Neural cell (in vitro differentiated cells): ENCODE measurements around the gene SRRM2. TPM values are rescaled to one million over a fixed set of nuclear protein-coding genes. Genes with fewer than 3 reads are reported as not detected.

Experiments used
- H2AFZ ChIP-seq: fragments of 200-600, 300-800 bp; sonication (generic), shearing (Covaris generic); 2 replicates; pipeline ENCODE4 v1.6.0; 2014; ENCODE audit warnings: low read depth, mild to moderate bottlenecking, antibody characterized with exemption, low read length, moderate library complexity
- H3F3A ChIP-seq: fragments of 200-600 bp; shearing (Covaris generic); 2 replicates; pipeline ENCODE4 v1.6.1; 2016; ENCODE audit warnings: mild to moderate bottlenecking, moderate library complexity, mixed read lengths, antibody characterized with exemption, low read length; ENCODE audit not compliant: insufficient read depth, poor library complexity, severe bottlenecking
- H3K27ac ChIP-seq: fragments of 200-600, 300-800 bp; sonication (generic), shearing (Covaris generic); 2 replicates; pipeline ENCODE4 v1.5.1; 2014; ENCODE audit warnings: mild to moderate bottlenecking, low read length, moderate library complexity
- H3K27me3 ChIP-seq: fragments of 300-800, 200-600 bp; sonication (generic), shearing (Covaris generic); 2 replicates; pipeline ENCODE4 v1.6.0; 2014; ENCODE audit warnings: mild to moderate bottlenecking, low read depth, low read length, moderate library complexity; ENCODE audit not compliant: insufficient read depth
- H3K36me3 ChIP-seq: fragments of 300-800, 200-600 bp; sonication (generic), shearing (Covaris generic); 2 replicates; pipeline ENCODE4 v1.5.1; 2014; ENCODE audit warnings: mild to moderate bottlenecking, antibody characterized with exemption, low read length, moderate library complexity; ENCODE audit not compliant: insufficient read depth
- H3K4me2 ChIP-seq: fragments of 300-800, 200-600 bp; sonication (generic), shearing (Covaris generic); 2 replicates; pipeline ENCODE4 v1.6.0; 2014; ENCODE audit warnings: mild to moderate bottlenecking, low read length
- H3K4me3 ChIP-seq: fragments of 300-800, 200-600 bp; sonication (generic), shearing (Covaris generic); 2 replicates; pipeline ENCODE4 v1.5.1; 2014; ENCODE audit warnings: mild to moderate bottlenecking, low read length, moderate library complexity
- H3K79me2 ChIP-seq: fragments of 200-600 bp; shearing (Covaris generic); replicated peaks from 2 replicates; pipeline ENCODE4 v1.6.0; 2014; ENCODE audit warnings: mild to moderate bottlenecking, low read length, moderate library complexity; ENCODE audit not compliant: insufficient read depth
- H3K9ac ChIP-seq: fragments of 300-800, 200-600 bp; sonication (generic), shearing (Covaris generic); 2 replicates; pipeline ENCODE4 v1.6.1; 2016; ENCODE audit warnings: mild to moderate bottlenecking, low read length, mixed read lengths
- H3K9me2 ChIP-seq: fragments of 200-600 bp; shearing (Covaris generic); 2 replicates; pipeline ENCODE4 v1.6.1; 2016; ENCODE audit warnings: mild to moderate bottlenecking, low read length, mixed read lengths; ENCODE audit not compliant: insufficient read depth
- H3K9me3 ChIP-seq: fragments of 200-600, 300-800 bp; sonication (generic), shearing (Covaris generic); 2 replicates; pipeline ENCODE4 v1.6.1; 2016; ENCODE audit warnings: mild to moderate bottlenecking, mixed run types, low read length, moderate library complexity, mixed read lengths
- H4K20me1 ChIP-seq: fragments of 200-600 bp; shearing (Covaris generic); 2 replicates; pipeline ENCODE4 v1.6.1; 2016; ENCODE audit warnings: mild to moderate bottlenecking, mixed run types; ENCODE audit not compliant: insufficient read depth
- CTCF ChIP-seq: fragments of 450-650 bp; IDR thresholded peaks from 2 replicates; pipeline ENCODE4 v1.5.1; 2014; ENCODE audit warnings: antibody characterized with exemption, mild to moderate bottlenecking, moderate library complexity; ENCODE audit not compliant: poor library complexity, severe bottlenecking
- EP300 ChIP-seq: fragments of 450-650 bp; conservative IDR thresholded peaks from 2 replicates; pipeline ENCODE4 v1.6.1; 2014; ENCODE audit warnings: antibody characterized with exemption, mild to moderate bottlenecking, moderate library complexity; ENCODE audit not compliant: poor library complexity, severe bottlenecking
- EZH2 ChIP-seq: fragments of 200-600, 300-800 bp; shearing (Covaris generic), sonication (generic); IDR thresholded peaks from 2 replicates; pipeline ENCODE4 v1.6.1; 2014; ENCODE audit warnings: antibody characterized with exemption, low read length, borderline replicate concordance, mild to moderate bottlenecking; ENCODE audit not compliant: insufficient read depth, poor library complexity, severe bottlenecking
- MXI1 ChIP-seq: fragments of 450-650 bp; conservative IDR thresholded peaks from 2 replicates; pipeline ENCODE4 v1.6.1; 2014; ENCODE audit warnings: antibody characterized with exemption, mild to moderate bottlenecking; ENCODE audit not compliant: poor library complexity, severe bottlenecking
- POLR2AphosphoS5 ChIP-seq: IDR thresholded peaks from 2 replicates; pipeline ENCODE4 v1.6.1; 2012
- RAD21 ChIP-seq: fragments of 450-650 bp; conservative IDR thresholded peaks from 2 replicates; pipeline ENCODE4 v1.6.1; 2014; ENCODE audit warnings: antibody characterized with exemption, mild to moderate bottlenecking, moderate library complexity
- REST ChIP-seq: IDR thresholded peaks from 2 replicates; pipeline ENCODE4 v1.6.1; 2012; ENCODE audit warnings: borderline replicate concordance
- SMC3 ChIP-seq: fragments of 450-650 bp; conservative IDR thresholded peaks from 2 replicates; pipeline ENCODE4 v1.6.1; 2014; ENCODE audit warnings: antibody characterized with exemption, mild to moderate bottlenecking, moderate library complexity; ENCODE audit not compliant: poor library complexity
- TAF1 ChIP-seq: IDR thresholded peaks from 2 replicates; pipeline ENCODE4 v1.6.1; 2012; ENCODE audit warnings: low read depth
- polyA plus RNA-seq: library from polyadenylated mRNA; depleted of rRNA; stranded (reverse); fragments of >200 nt; gene quantifications from 2 replicates; pipeline ENCODE4 v1.2.3, GENCODE V29; 2014

The SRRM2 gene
- polyA plus RNA-seq, 1 donor from 2014 or later = 40.0 TPM

GRCh38 chr16:2799205-2799858, 46.9 kb downstream of the SRRM2 start:
- H2AFZ ChIP-seq = no peak overlapping the region
- H3K9ac ChIP-seq = no peak overlapping the region
- H3K4me3 ChIP-seq = no peak overlapping the region
- TF ChIP-seq REST = no peak
- no peak for TF ChIP-seq POLR2AphosphoS5
- TF ChIP-seq RAD21 = no peak
- no peak for TF ChIP-seq CTCF
- no peak for TF ChIP-seq EP300
- H3K36me3 ChIP-seq = no peaks in the 10 kb centered on the region
- H3K9me2 ChIP-seq = no peaks in the 10 kb centered on the region
- H3K4me2 ChIP-seq = no peak overlapping the region
- H4K20me1 ChIP-seq = no peaks in the 10 kb centered on the region
- no peaks in the 10 kb centered on the region for H3F3A ChIP-seq
- H3K9me3 ChIP-seq = peaks cover 6% of the 10 kb centered on the region
- no peaks in the 10 kb centered on the region for H3K27me3 ChIP-seq
- no peaks in the 10 kb centered on the region for H3K79me2 ChIP-seq
- no peak overlapping the region for H3K27ac ChIP-seq

DNA sequence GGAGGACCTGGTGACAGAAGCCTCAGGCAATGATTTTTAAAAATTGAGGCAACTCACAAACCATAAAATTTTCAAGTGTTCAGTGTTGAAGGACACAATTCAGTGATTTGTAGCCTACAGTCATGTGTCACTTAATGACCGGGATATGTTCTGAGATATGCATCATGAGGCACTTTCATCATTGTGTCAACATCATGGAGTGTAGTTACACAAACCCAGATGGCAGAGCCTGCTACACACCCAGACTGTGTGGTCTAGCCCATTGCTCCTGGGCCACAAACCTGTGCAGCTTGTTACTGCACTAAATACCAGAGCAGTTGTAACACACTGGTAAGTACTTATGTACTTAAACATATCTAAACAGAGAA, 47.4 kb downstream of the SRRM2 start:
- no peaks in the 10 kb centered on the region for H4K20me1 ChIP-seq
- no peak for TF ChIP-seq POLR2AphosphoS5
- no peak for TF ChIP-seq SMC3

DNA sequence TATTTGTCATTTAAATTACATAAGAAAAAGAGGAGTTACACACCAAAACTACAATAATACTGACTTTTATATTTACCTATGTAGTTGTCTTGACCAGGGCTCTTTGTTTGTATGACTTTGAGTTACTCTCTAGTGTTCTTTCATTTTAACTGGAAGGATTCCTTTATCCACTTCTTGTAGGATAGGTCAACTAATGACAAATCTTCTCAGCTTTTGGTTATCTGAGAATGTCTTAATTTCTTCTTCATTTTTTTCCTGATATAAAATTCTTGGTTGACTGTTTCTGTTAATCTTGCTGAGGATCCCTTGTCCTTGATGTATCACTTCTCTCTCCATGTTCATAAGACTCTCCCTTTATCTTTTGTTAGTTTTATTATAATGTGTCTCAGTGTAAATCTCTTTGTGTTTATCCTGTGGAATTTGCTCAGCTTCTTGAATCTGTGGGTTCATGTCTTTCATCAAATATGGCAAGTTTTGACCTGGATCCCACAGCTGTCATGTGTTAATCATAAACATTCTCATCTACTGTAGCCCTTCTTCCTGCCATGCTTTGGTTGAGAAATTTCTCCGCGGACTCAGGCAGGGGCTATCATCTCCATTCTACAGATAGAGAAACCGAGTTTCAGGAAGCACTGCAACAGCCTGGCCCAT, 51.2 kb downstream of the SRRM2 start:
- H3K4me2 ChIP-seq = no peak overlapping the region

More for the DNA sequence above, 47.4 kb downstream of the SRRM2 start:
- Histone ChIP-seq H3K27ac (no peak overlapping the region), H3K36me3 (no peaks in the 10 kb centered on the region), H3K79me2 (no peaks in the 10 kb centered on the region), H3F3A (no peaks in the 10 kb centered on the region), H3K9me2 (no peaks in the 10 kb centered on the region), H3K9ac (no peak overlapping the region), H3K4me2 (no peak overlapping the region), H3K4me3 (no peak overlapping the region), H2AFZ (no peak overlapping the region), H3K27me3 (no peaks in the 10 kb centered on the region), H3K9me3 (peaks cover 10% of the 10 kb centered on the region)

More for the DNA sequence above, 51.2 kb downstream of the SRRM2 start:
- no peaks in the 10 kb centered on the region for H3F3A ChIP-seq
- H3K79me2 ChIP-seq = no peaks in the 10 kb centered on the region
- H3K27ac ChIP-seq = no peak overlapping the region
- H3K36me3 ChIP-seq = no peaks in the 10 kb centered on the region
- TF ChIP-seq MXI1 = no peak
- TF ChIP-seq RAD21 = no peak
- no peak for TF ChIP-seq EZH2
- no peak for TF ChIP-seq SMC3
- no peak for TF ChIP-seq TAF1
- TF ChIP-seq POLR2AphosphoS5 = no peak
- TF ChIP-seq REST = no peak
- no peak for TF ChIP-seq EP300
- TF ChIP-seq CTCF = no peak
- H3K9me3 ChIP-seq = peaks cover 10% of the 10 kb centered on the region
- H2AFZ ChIP-seq = no peak overlapping the region
- no peak overlapping the region for H3K4me3 ChIP-seq
- H3K27me3 ChIP-seq = no peaks in the 10 kb centered on the region
- H4K20me1 ChIP-seq = no peaks in the 10 kb centered on the region
- no peaks in the 10 kb centered on the region for H3K9me2 ChIP-seq
- H3K9ac ChIP-seq = no peak overlapping the region
